NCI-H1092 treated with DMSO at 0.1 percent for 48 hours (cell line): ENCODE data around the gene S100A12.
A peak's percentile ranks its signal among the peaks of the same experiment; 100 is the strongest.

ENCODE experiments used
- DNase-seq: peaks from one replicate; lab custom pipeline; 2025; lab: John Stamatoyannopoulos, UW

S100A12 gene

GRCh38 chr1:153368495-153368894, 6.9 kb downstream of the S100A12 start:
- DNase-seq: no peak

GRCh38 chr1:153367090-153367489, 8.3 kb downstream of the S100A12 start:
- DNase-seq: no peak

GRCh38 chr1:153366261-153366660, 9.2 kb downstream of the S100A12 start:
- no peak for DNase-seq

GRCh38 chr1:153365696-153366095, 9.7 kb downstream of the S100A12 start:
- DNase-seq: no peak

GRCh38 chr1:153364766-153365666, 10.4 kb downstream of the S100A12 start:
- no peak for DNase-seq

- DNase-seq: no peak
Observed at GRCh38 chr1:153364156-153364555, 11.3 kb downstream of the S100A12 start.

- no peak for DNase-seq
Observed at GRCh38 chr1:153363641-153364040, 11.8 kb downstream of the S100A12 start.

- no peak for DNase-seq
Observed at GRCh38 chr1:153362187-153362775, 13.1 kb downstream of the S100A12 start.

- no peak for DNase-seq
Observed at GRCh38 chr1:153361480-153362109, 13.8 kb downstream of the S100A12 start.

GRCh38 chr1:153360592-153361479, 14.6 kb downstream of the S100A12 start:
- DNase-seq: no peak

GRCh38 chr1:153360190-153360589, 15.2 kb downstream of the S100A12 start:
- DNase-seq: no peak

GRCh38 chr1:153359241-153359640, 16.2 kb downstream of the S100A12 start:
- no peak for DNase-seq

GRCh38 chr1:153358691-153358975, 16.8 kb downstream of the S100A12 start:
- DNase-seq: no peak

GRCh38 chr1:153357853-153358690, 17.3 kb downstream of the S100A12 start, which contains the start of gene S100A9:
Gene S100A9 (plus strand): TSS chr1:153357854. CDS start chr1:153358284, 430 bp downstream.
- DNase-seq: no peak

- no peak for DNase-seq
Observed at GRCh38 chr1:153357076-153357852, 18.2 kb downstream of the S100A12 start.

GRCh38 chr1:153356392-153357075, 18.9 kb downstream of the S100A12 start:
- no peak for DNase-seq

GRCh38 chr1:153355445-153356071, 19.9 kb downstream of the S100A12 start:
- DNase-seq: peak; percentile 70

- DNase-seq: no peak
Observed at GRCh38 chr1:153354515-153355193, 20.8 kb downstream of the S100A12 start.
